K562 (cell line): ENCODE data around the gene USP16. TPM values are rescaled to one million over a fixed set of nuclear protein-coding genes. Genes with fewer than 3 reads are reported as not detected.

Experiments
- BMI1 ChIP-seq: fragments of 150-350 bp; IDR thresholded peaks from 2 replicates; pipeline ENCODE4 v1.6.1; 2014; ENCODE audit warnings: low read length
- ETS1 ChIP-seq: conservative IDR thresholded peaks from 2 replicates; pipeline ENCODE4 v1.6.1; 2011; ENCODE audit warnings: low read depth, mild to moderate bottlenecking, low read length; ENCODE audit not compliant: control insufficient read depth
- FOXA3 ChIP-seq, 2 experiments: fragments of 450-650 bp in 1 of 2; sonication (generic) in 1 of 2; formaldehyde crosslinking; IDR thresholded peaks in 1 of 2; conservative IDR thresholded peaks in 1 of 2; 2 replicates each; pipeline versions ENCODE4 v1.4.0 to v1.8.0; 2020 to 2022; ENCODE audit warnings: mild to moderate bottlenecking in 2 of 2, missing genetic modification reagents in 1 of 2
- GABPB1 ChIP-seq: sonication (generic); formaldehyde crosslinking; IDR thresholded peaks from 2 replicates; pipeline ENCODE4 v1.8.0; 2022; ENCODE audit warnings: mild to moderate bottlenecking, missing genetic modification reagents
- GTF2F1 ChIP-seq: IDR thresholded peaks from 2 replicates; pipeline ENCODE4 v1.6.1; 2011; ENCODE audit warnings: low read depth, low read length, improper control_type of control experiment
- MCM5 ChIP-seq: fragments of 450-650 bp; IDR thresholded peaks from 2 replicates; pipeline ENCODE4 v1.6.1; 2016; ENCODE audit warnings: low read depth
- MCM7 ChIP-seq, 2 experiments: fragments of 450-650 bp; IDR thresholded peaks; 2 replicates each; pipeline ENCODE4 v1.6.1; 2016 to 2018
- PML ChIP-seq: IDR thresholded peaks from 2 replicates; pipeline ENCODE4 v1.6.1; 2012; ENCODE audit warnings: low read length, inconsistent platforms
- PTRF ChIP-seq: fragments of 450-650 bp; IDR thresholded peaks from 2 replicates; pipeline ENCODE4 v1.6.1; 2016; ENCODE audit warnings: mild to moderate bottlenecking, missing genetic modification characterization, missing compliant biosample characterization
- TCF15 ChIP-seq: fragments of 250-450 bp; sonication (Bioruptor Pico); IDR thresholded peaks from 2 replicates; pipeline ENCODE4 v1.8.0; 2022; ENCODE audit warnings: moderate library complexity, mild to moderate bottlenecking, inconsistent platforms
- TEAD2 ChIP-seq: fragments of 450-650 bp; IDR thresholded peaks from 2 replicates; pipeline ENCODE4 v1.6.1; 2016; ENCODE audit warnings: missing genetic modification characterization, control low read depth, missing compliant biosample characterization
- ZNF395 ChIP-seq: fragments of 200-800 bp; sonication (Bioruptor generic); IDR thresholded peaks from 2 replicates; pipeline ENCODE4 v1.6.1; 2017; ENCODE audit warnings: missing genetic modification characterization, missing compliant biosample characterization
- polyA plus RNA-seq, 8 experiments: library from polyadenylated mRNA; depleted of rRNA in 4 of 8; stranded (reverse) in 5 of 8; unstranded in 3 of 8; fragments of >200 nt; fragmentation: Nextera tagmentation in 2 of 8; fragmentation: Illumina TruSeq in 1 of 8; extraction: Ambion mirVana in 2 of 8; extraction: Trizol in 1 of 8; gene quantifications; 2 replicates each; pipeline versions ENCODE4 v1.2.1 to v1.2.3, GENCODE V29; 2011 to 2014; ENCODE audit warnings: inconsistent platforms in 1 of 8, missing spikeins in 1 of 8
- total RNA-seq, 7 experiments: library from RNA; depleted of rRNA in 6 of 7; stranded (reverse); fragments of >200 nt in 6 of 7; fragmentation: Illumina TruSeq in 2 of 7; extraction: Trizol in 2 of 7; gene quantifications; 2 replicates each; pipeline versions ENCODE4 v1.2.1 to v1.2.3, GENCODE V29; 2011 to 2021; ENCODE audit warnings: low replicate concordance in 1 of 7

The USP16 gene
- total and polyA plus RNA-seq, 9 of the 15 experiments (the other 6 are each of a cell fraction or from before 2014, with no cell fraction given) = 38.4 to 90.9 (median 62.8) TPM

GRCh38 chr21:29024474-29025327, at the start of gene USP16 (continued):
- TF ChIP-seq ZNF395 (CRISPR knock-in tag) = peak; percentile 76
- TF ChIP-seq MCM5 = no peak
- TF ChIP-seq ETS1 = peak; percentile 14
- TF ChIP-seq BMI1 = no peak
- no peak for TF ChIP-seq TCF15 (CRISPR knock-in tag)
- no peak for TF ChIP-seq PTRF (tag)
- TF ChIP-seq MCM7 (IDR thresholded peaks at IDR 0.05) = no peak
- TF ChIP-seq TEAD2 (tag) = no peak; the same call in 1 of the 2 replicates
- TF ChIP-seq FOXA3 (CRISPR knock-in tag; conservative IDR thresholded peaks at IDR 0.05 in 1 of 2, IDR thresholded peaks at IDR 0.05 in 1 of 2) = no peak
- peak; percentile 39 for TF ChIP-seq PML
- TF ChIP-seq GTF2F1 = peak; percentile 70; the same call in 1 of the 2 replicates
- peak; percentile 96 for TF ChIP-seq GABPB1 (CRISPR knock-in tag)
